Neutrophil (primary cell): ENCODE results near the gene STX16.

Experiments used
- H3K27ac ChIP-seq: fragments of 200-600 bp; sonication (generic); 2 replicates; pipeline ENCODE4 v1.5.1; 2016; ENCODE audit warnings: mild to moderate bottlenecking, moderate library complexity
- H3K27me3 ChIP-seq: fragments of 200-600 bp; sonication (generic); 2 replicates; pipeline ENCODE4 v1.6.0; 2016; ENCODE audit warnings: mild to moderate bottlenecking
- H3K36me3 ChIP-seq: fragments of 200-600 bp; sonication (generic); 2 replicates; pipeline ENCODE4 v1.5.1; 2017
- H3K4me1 ChIP-seq, 2 experiments: fragments of 200-600 bp in 1 of 2; sonication (generic) in 1 of 2; 1 replicate in 1 of 2; 2 replicates in 1 of 2; pipeline versions ENCODE4 v1.5.1 to v1.6.1; 2013 to 2016; ENCODE audit warnings: low read depth in 1 of 2, low read length in 1 of 2, mild to moderate bottlenecking in 1 of 2, moderate library complexity in 1 of 2; ENCODE audit not compliant: control insufficient read depth in 1 of 2, insufficient read depth in 1 of 2
- H3K4me3 ChIP-seq, 2 experiments: fragments of 200-600 bp in 1 of 2; sonication (generic) in 1 of 2; 1 replicate in 1 of 2; 2 replicates in 1 of 2; pipeline ENCODE4 v1.5.1; 2013 to 2016; ENCODE audit warnings: low read depth in 1 of 2, low read length in 1 of 2, mild to moderate bottlenecking in 1 of 2, moderate library complexity in 1 of 2
- H3K9me3 ChIP-seq: fragments of 200-600 bp; sonication (generic); 2 replicates; pipeline ENCODE4 v1.5.1; 2016
- CTCF ChIP-seq: fragments of 200-600 bp; sonication (generic); IDR thresholded peaks from 2 replicates; pipeline ENCODE4 v1.5.1; 2016; ENCODE audit warnings: antibody characterized with exemption

Gene STX16

GRCh38 chr20:58713801-58714339 lies 62.8 kb downstream of the STX16 start:
- no peak overlapping the region for H3K27ac ChIP-seq
- no peak overlapping the region for H3K4me3 ChIP-seq
- TF ChIP-seq CTCF: no peak
- no peaks in the 10 kb centered on the region for H3K4me1 ChIP-seq
- H3K36me3 ChIP-seq: peaks cover 67% of the 10 kb centered on the region
- H3K9me3 ChIP-seq: no peaks in the 10 kb centered on the region
- H3K27me3 ChIP-seq: no peaks in the 10 kb centered on the region

GRCh38 chr20:58714340-58714922 lies 63.3 kb downstream of the STX16 start:
- no peak for TF ChIP-seq CTCF

GRCh38 chr20:58714923-58715351 lies 63.9 kb downstream of the STX16 start:
- Histone ChIP-seq H3K27me3 (no peaks in the 10 kb centered on the region), H3K4me3 (no peak overlapping the region), H3K9me3 (no peaks in the 10 kb centered on the region), H3K36me3 (peaks cover 58% of the 10 kb centered on the region), H3K27ac (no peak overlapping the region), H3K4me1 (no peaks in the 10 kb centered on the region)
- TF ChIP-seq CTCF: no peak

More at GRCh38 chr20:58714340-58714922, 63.3 kb downstream of the STX16 start:
- Histone ChIP-seq H3K9me3 (no peaks in the 10 kb centered on the region), H3K27ac (no peak overlapping the region), H3K4me3 (no peak overlapping the region), H3K4me1 (no peaks in the 10 kb centered on the region), H3K27me3 (no peaks in the 10 kb centered on the region), H3K36me3 (peaks cover 62% of the 10 kb centered on the region)

- Histone ChIP-seq H3K27ac (no peak overlapping the region), H3K4me3 (no peak overlapping the region), H3K27me3 (no peaks in the 10 kb centered on the region), H3K4me1 (no peaks in the 10 kb centered on the region), H3K9me3 (no peaks in the 10 kb centered on the region), H3K36me3 (peaks cover 58% of the 10 kb centered on the region)
- TF ChIP-seq CTCF: no peak
Observed at GRCh38 chr20:58715391-58715800, 64.3 kb downstream of the STX16 start.

- H3K27ac ChIP-seq: no peak overlapping the region
- TF ChIP-seq CTCF: no peak
- peaks cover 55% of the 10 kb centered on the region for H3K36me3 ChIP-seq
- H3K27me3 ChIP-seq: no peaks in the 10 kb centered on the region
- H3K4me3 ChIP-seq: no peak overlapping the region
- H3K4me1 ChIP-seq: no peaks in the 10 kb centered on the region
- H3K9me3 ChIP-seq: no peaks in the 10 kb centered on the region
Observed at GRCh38 chr20:58715801-58716475, 64.9 kb downstream of the STX16 start.
